Lower lobe of right lung (tissue), 2 donors: Measurements from ENCODE around the gene ATXN7. TPM values are rescaled to one million over a fixed set of nuclear protein-coding genes. Genes with fewer than 3 reads are reported as not detected.

Experiments
- ATAC-seq, 2 donors: fragments of 200-7000 bp; cut with Tn5 transposase; one replicate each; pipeline ENCODE4 v1.9.1; 2020 to 2022; ENCODE audit warnings: mild to moderate bottlenecking in 2 of 2, moderate library complexity in 2 of 2
- DNase-seq: peaks from one replicate; pipeline ENCODE4 v3.0.0-alpha.2; 2020
- H3K27ac ChIP-seq: fragments of 200-600 bp; one replicate; pipeline ENCODE4 v1.8.0; 2022
- H3K27me3 ChIP-seq: fragments of 200-600 bp; one replicate; pipeline ENCODE4 v1.8.0; 2022; ENCODE audit warnings: low read depth
- H3K36me3 ChIP-seq: fragments of 200-600 bp; one replicate; pipeline ENCODE4 v1.8.0; 2022; ENCODE audit warnings: mild to moderate bottlenecking
- H3K4me1 ChIP-seq: fragments of 200-600 bp; one replicate; pipeline ENCODE4 v1.8.0; 2022
- H3K4me3 ChIP-seq: fragments of 200-600 bp; one replicate; pipeline ENCODE4 v1.8.0; 2022; ENCODE audit warnings: mild to moderate bottlenecking
- H3K9me3 ChIP-seq: fragments of 200-600 bp; one replicate; pipeline ENCODE4 v1.8.0; 2022
- CTCF ChIP-seq: fragments of 200-600 bp; IDR thresholded peaks from one replicate; pipeline ENCODE4 v1.8.0; 2022; ENCODE audit warnings: antibody characterized with exemption, mild to moderate bottlenecking
- intact Hi-C: fragments of 100-400 bp; cut with DNase I; formaldehyde crosslinking; loops from one replicate; pipeline ENCODE4 v1.11.0; 2022
- total RNA-seq: library from RNA; stranded (reverse); fragmentation: NEBNext Ultra II Directional; extraction: Animal tissue kit (Norgen Biotek cat#: 25700); gene quantifications from one replicate; pipeline ENCODE4 v1.2.1, GENCODE V29; 2021
- donor health status: DM: no; HTN: yes; CAD: no; lungs with severe emphysema.

The ATXN7 gene
- total RNA-seq, 1 donor from 2014 or later = 37.3 TPM

- no peak for TF ChIP-seq CTCF
- Histone ChIP-seq H3K9me3 (no peaks in the 10 kb centered on the region), H3K27me3 (no peaks in the 10 kb centered on the region), H3K27ac (no peak overlapping the region), H3K4me1 (no peaks in the 10 kb centered on the region), H3K36me3 (no peaks in the 10 kb centered on the region), H3K4me3 (no peak overlapping the region)
- intact Hi-C loops = no loop called here
- DNase-seq (no peak), ATAC-seq (no peak)
These were observed 8.2 kb upstream of the ATXN7 start for GRCh38 chr3:63855333-63855940.

- ATAC-seq (no peak), DNase-seq (no peak)
- no peak for TF ChIP-seq CTCF
- H3K27me3 ChIP-seq = no peaks in the 10 kb centered on the region
- intact Hi-C loops = no loop called here
- no peaks in the 10 kb centered on the region for H3K36me3 ChIP-seq
- H3K9me3 ChIP-seq = no peaks in the 10 kb centered on the region
- H3K4me1 ChIP-seq = peaks cover 6% of the 10 kb centered on the region
- H3K27ac ChIP-seq = no peak overlapping the region
- H3K4me3 ChIP-seq = no peak overlapping the region
These were observed 6.4 kb upstream of the ATXN7 start for GRCh38 chr3:63857311-63857710.

DNA sequence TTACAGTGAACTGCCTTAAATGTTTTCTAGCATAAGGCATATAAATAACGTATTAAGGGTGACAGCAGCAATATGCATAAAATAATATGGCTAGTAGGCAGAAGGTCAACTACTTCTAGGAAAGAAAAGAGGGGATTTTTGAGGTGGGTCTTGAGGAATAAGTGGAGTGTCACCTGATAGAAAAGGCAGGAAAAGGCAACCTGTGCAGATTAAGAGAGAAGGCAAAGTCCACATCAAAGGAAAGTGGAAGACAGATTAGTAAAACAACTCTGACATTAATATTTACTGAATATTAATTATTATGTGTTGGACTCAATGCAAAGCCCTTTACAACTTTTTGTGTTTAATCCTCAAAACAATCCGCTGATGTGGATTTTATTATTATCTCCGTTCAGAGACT lies 2.9 kb upstream of the ATXN7 start:
- Histone ChIP-seq H3K27ac (no peak overlapping the region), H3K9me3 (no peaks in the 10 kb centered on the region), H3K27me3 (no peaks in the 10 kb centered on the region), H3K4me1 (peaks cover 19% of the 10 kb centered on the region), H3K36me3 (no peaks in the 10 kb centered on the region), H3K4me3 (no peak overlapping the region)
- DNase-seq = no peak
- intact Hi-C loops = no loop called here
- TF ChIP-seq CTCF = no peak
- ATAC-seq = no peak

GRCh38 chr3:63861306-63861705 lies 2.4 kb upstream of the ATXN7 start:
- peaks cover 19% of the 10 kb centered on the region for H3K4me1 ChIP-seq
- intact Hi-C loops = no loop called here
- DNase-seq (no peak), ATAC-seq (no peak)
- H3K27ac ChIP-seq = no peak overlapping the region
- no peaks in the 10 kb centered on the region for H3K36me3 ChIP-seq
- H3K27me3 ChIP-seq = no peaks in the 10 kb centered on the region
- no peak overlapping the region for H3K4me3 ChIP-seq
- no peak for TF ChIP-seq CTCF
- H3K9me3 ChIP-seq = no peaks in the 10 kb centered on the region

DNA sequence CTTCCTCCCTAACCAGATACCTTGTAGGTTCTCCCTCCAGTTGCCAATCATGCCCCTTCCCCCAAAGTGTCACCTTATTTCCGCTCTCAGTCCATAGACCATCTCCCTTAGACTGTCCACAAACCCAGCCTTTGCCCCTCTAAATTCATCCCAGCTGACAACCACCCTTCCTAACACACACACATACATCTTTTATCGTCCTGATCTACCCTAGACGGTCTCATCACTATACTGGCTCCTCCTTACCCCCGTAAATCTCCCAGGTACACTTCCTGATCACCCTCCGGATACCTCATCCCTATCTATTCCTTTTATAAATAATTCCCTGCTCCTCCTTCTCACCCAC lies 890 bp upstream of the ATXN7 start:
- intact Hi-C loops = no loop called here
- peak overlapping the region; percentile 86 for H3K4me3 ChIP-seq
- H3K36me3 ChIP-seq = no peaks in the 10 kb centered on the region
- H3K4me1 ChIP-seq = peaks cover 19% of the 10 kb centered on the region
- DNase-seq (no peak), ATAC-seq (no peak)
- TF ChIP-seq CTCF = no peak
- H3K27ac ChIP-seq = peak overlapping the region; percentile 93
- H3K9me3 ChIP-seq = no peaks in the 10 kb centered on the region
- no peaks in the 10 kb centered on the region for H3K27me3 ChIP-seq
